HG02759 (cell line): ENCODE data around the gene ERV3-1.
A peak's percentile ranks its signal among the peaks of the same experiment; 100 is the strongest.
"Not testable (repeated sequence)": the region's sequence is repeated elsewhere in the genome, so short reads cannot be mapped to it uniquely, and the experiment has no call there.

Experiments used
- ATAC-seq: cut with Tn5 transposase; IDR thresholded peaks from one replicate; pipeline ENCODE4 v1.9.1; 2021; ENCODE audit warnings: mild to moderate bottlenecking, moderate library complexity; ENCODE audit not compliant: unreplicated experiment

The ERV3-1 gene

GRCh38 chr7:65006094-65006992 lies at the start of gene ERV3-1:
ERV3-1 (minus strand) TSS chr7:65006687; CDS start chr7:64993026, 13,661 bp downstream.
- peak; percentile 100 for ATAC-seq

GRCh38 chr7:65055786-65056185 lies 49.3 kb upstream of the ERV3-1 start:
- ATAC-seq: not testable (repeated sequence)

DNA sequence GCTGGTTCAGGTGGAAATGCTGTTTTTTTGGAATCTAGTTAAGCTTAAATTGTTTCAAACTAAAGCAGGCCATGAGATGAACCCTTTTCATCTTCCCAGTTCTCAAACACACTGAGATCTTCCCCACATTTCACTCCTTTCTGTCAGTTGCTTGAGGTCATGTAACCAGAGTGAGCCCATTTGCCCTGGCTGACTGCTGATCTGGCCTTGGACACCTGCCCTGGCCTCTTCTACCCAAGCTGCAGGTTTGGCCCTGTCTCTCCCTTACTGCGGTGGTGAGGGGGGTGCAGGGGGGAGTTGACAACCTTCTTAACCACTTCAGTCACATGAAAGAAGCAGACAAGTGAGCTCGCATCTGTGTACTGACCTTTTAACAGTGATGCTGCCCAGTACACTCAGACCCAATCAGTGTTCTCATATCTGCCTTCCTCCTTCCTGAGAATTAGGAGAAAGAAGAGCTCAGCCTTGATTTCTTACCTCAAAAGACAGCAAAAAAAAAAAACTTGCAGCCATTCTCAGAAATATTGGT lies 48.0 kb upstream of the ERV3-1 start:
- ATAC-seq: not testable (repeated sequence)

GRCh38 chr7:65051654-65052053 lies 45.2 kb upstream of the ERV3-1 start:
- not testable (repeated sequence) for ATAC-seq

- not testable (repeated sequence) for ATAC-seq
These were observed 44.7 kb upstream of the ERV3-1 start for GRCh38 chr7:65051139-65051538.

GRCh38 chr7:65046329-65046728 lies 39.8 kb upstream of the ERV3-1 start:
- not testable (repeated sequence) for ATAC-seq

DNA sequence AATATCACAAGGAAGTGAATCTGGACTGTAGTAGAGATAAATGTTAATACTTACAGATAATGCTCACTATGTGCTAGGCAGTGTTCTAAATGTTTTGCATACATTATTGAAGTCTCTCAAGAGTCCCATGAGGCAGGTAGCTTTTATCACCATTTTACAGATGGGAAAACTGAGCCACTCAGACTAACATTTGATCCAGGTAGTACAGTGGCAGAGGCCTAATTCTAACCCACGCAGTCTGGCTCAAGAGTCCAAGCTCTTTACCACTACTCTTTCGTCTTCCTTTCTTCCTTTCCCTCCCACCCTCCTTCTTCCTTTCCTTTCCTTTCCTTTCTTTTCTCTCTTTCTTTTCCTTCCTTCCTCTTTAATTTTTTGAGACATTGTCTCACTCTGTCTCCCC lies 39.1 kb upstream of the ERV3-1 start:
- not testable (repeated sequence) for ATAC-seq

GRCh38 chr7:65038767-65039166 lies 32.3 kb upstream of the ERV3-1 start:
- peak; percentile 25 for ATAC-seq

GRCh38 chr7:65037740-65038688 lies 31.5 kb upstream of the ERV3-1 start:
- peak; percentile 84 for ATAC-seq

DNA sequence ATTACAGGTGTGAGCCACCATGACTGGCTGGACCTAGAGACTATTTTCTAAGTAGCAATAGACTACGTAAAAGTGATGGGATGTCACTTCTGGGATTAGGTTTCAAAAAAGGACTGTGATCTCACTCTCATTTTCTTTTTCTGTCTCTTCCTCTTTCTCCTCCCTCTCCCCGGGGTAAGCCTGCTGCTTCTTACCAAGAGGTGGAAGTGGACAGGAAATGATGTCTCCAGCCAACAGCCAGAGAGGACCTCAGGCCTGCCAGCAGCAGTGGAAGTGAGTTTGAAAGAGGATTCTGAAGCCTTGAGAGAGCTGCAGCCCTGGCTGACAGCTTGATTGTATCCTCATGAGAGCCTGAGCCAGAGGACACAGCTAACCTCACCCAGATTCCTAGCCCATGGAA lies 30.0 kb upstream of the ERV3-1 start:
- ATAC-seq: not testable (repeated sequence)

DNA sequence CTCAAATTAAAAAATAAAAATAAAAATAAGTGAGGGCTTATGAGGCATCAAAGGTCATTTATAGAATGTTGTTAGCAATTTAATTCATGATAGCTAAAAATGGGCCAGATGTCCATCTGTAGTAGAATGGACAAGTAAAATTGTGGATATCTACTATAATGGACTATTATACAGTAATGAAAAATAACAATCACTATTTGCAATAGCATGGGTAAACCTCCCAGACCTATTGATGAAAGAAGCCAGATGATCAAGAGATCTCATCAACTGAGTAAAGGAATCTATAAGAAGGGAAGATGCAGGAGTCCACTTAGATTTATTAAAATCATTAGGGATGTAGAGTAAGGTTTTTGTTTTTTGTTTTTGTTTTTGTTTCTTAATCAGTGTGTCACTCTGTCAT lies 29.0 kb upstream of the ERV3-1 start:
- ATAC-seq: not testable (repeated sequence)

DNA sequence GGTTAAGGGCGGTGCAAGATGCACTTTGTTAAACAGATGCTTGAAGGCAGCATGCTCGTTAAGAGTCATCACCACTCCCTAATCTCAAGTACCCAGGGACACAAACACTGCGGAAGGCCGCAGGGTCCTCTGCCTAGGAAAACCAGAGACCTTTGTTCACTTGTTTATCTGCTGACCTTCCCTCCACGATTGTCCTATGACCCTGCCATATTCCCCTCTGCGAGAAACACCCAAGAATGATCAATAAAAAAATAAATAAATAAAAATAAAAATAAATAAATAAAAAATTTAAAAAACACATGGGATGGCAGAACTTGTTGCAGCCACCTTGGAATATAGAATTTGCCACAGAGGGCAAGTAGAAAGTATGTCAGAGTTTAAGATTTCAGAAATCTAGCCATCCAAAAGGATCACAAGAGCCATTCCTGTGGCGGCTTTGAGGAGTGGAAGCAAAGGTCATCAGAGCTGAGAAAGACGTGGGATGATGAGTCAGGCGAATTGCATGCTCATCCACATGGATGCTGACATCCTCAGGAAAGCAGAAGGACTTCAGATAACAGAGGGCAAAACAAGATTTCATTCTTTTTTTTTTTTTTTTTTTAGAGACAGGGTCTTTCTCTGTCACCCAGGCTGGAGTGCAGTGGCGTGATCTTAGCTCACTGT lies 27.8 kb upstream of the ERV3-1 start:
- not testable (repeated sequence) for ATAC-seq

- ATAC-seq: not testable (repeated sequence)
These were observed 26.9 kb upstream of the ERV3-1 start for GRCh38 chr7:65033391-65033790.

DNA sequence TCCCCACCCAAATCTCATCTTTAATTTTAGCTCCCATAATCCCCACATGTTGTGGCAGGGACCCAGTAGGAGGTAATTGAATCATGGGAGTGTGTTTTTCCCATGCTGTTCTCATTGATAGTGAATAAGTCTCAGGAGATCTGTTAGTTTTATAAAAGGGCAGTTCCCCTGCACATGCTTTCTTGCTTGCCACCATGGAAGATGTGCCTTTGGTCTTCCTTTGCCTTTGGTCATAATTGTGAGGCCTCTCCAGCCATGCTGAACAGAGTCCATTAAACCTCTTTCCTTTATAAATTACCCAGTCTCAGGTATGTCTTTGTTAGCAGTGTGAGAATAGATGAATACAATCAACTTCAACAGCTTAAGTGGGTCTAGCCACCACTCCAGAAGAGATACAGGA lies 18.5 kb upstream of the ERV3-1 start:
- ATAC-seq: not testable (repeated sequence)

GRCh38 chr7:65020978-65021377 lies 14.5 kb upstream of the ERV3-1 start:
- not testable (repeated sequence) for ATAC-seq

- not testable (repeated sequence) for ATAC-seq
These were observed 3.4 kb upstream of the ERV3-1 start for GRCh38 chr7:65009881-65010280.

DNA sequence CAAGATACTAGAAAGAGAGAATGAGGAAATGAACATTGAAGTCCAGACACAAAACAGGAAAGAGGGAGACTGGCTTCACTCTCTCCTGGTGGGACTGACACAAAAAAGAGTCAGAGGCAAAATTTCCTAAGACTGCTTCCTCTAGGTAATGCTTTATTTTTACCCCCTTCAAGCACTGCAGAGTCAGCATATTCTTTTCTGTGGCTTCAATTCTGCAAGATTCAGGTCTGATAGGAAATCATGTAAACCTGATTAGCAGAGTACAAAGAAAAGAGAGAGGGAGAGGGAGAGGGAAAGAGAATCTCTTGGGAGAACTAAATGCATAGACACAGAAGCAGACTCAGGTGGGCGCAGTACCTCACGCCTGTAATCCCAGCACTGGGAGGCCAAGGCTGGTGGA lies 2.9 kb upstream of the ERV3-1 start:
- not testable (repeated sequence) for ATAC-seq

DNA sequence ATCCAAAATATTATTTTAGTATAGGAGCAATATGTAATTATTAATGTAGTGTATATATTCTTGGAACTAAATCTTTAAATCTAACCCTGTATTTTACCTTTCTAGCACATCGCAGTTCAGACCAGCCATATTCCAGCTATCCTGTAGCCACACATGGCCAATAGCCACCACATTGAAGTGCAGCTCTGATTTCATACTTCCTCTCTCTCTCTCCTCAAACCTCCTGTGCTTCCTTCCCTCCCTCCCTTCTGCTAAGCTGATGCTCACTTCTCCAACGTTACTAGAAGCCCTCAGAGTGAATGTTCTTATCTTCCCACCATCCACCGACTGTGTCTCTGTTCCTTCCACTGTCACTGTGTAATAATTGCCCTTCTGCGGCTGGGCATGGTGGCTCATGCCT lies 549 bp upstream of the ERV3-1 start:
- ATAC-seq: not testable (repeated sequence)

DNA sequence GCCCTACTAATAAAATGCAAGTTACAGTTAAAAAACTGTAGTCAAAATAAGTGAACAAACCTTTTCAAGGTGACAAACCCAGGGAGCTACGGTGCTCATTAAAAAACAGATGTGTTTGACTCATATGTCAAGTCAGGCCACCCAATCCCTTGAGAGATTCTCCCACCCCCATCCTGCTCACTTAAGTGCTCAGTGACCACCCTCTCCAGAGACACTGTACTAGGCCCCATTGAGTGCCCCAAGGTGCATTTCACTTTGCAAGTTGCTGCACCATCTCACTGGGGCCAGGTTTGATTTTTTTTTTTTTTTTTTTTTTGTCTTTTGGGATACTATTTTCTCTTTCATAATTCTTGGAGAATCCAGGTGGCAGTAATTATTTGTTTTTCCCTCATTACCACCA lies 1.9 kb downstream of the ERV3-1 start:
- no peak for ATAC-seq

DNA sequence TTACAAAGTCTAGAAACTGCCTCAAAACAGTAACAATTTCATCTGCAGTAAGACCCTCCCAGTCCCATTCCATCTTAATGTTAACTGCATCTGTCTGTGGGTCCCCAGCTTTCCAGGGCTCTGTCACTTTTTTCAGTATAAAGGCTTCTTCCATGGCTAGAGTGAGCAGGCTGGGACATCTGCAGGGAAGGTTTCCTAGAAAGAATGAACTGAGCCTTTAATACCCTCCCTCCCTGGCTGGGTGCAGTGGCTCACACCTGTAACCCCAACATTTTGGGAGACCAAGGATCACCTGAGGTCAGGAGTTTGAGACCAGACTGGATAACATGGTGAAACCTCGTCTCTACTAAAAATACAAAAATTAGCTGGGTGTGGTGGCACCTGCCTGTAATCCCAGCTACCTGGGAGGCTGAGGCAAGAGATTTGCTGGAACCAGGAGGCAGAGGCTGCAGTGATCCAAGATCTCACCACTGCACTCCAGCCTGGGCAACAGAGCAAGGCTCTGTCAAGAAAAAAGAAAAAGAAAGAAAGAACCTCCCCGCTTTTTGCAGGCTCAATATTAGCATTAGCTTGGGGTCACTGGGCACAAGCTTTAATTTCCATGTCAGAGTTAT lies 3.4 kb downstream of the ERV3-1 start:
- no peak for ATAC-seq
